ENCODE results near the gene ESPNL.

Gene ESPNL

GRCh38 chr2:238120463-238121298 is 20.5 kb downstream of the ESPNL start:
- TF ChIP-seq CTCF (IDR thresholded peaks at IDR 0.05; ENCODE audit: low read depth, low read length, missing control alignments): peak; percentile 41
- no peak overlapping the region for H3K4me3 ChIP-seq (ENCODE audit: low read depth, low read length)
- peaks cover 6% of the 10 kb centered on the region for H3K27me3 ChIP-seq (replicated peaks)
- H3K27ac ChIP-seq: no peak overlapping the region
- no peak for DNase-seq
- H3K36me3 ChIP-seq (replicated peaks): no peaks in the 10 kb centered on the region
- in situ Hi-C loops (cut with HindIII; ENCODE audit: low pct_ligation_motif_present, low sequenced_read_pairs): no loop called here

GRCh38 chr2:238121511-238122286 is 21.6 kb downstream of the ESPNL start:
- no peaks in the 10 kb centered on the region for H3K36me3 ChIP-seq (replicated peaks)
- no peak for DNase-seq
- H3K4me3 ChIP-seq (ENCODE audit: low read depth, low read length): no peak overlapping the region
- no peak overlapping the region for H3K27ac ChIP-seq
- no peak for TF ChIP-seq CTCF (IDR thresholded peaks at IDR 0.05; ENCODE audit: low read depth, low read length, missing control alignments)
- H3K27me3 ChIP-seq (replicated peaks): peaks cover 6% of the 10 kb centered on the region
- in situ Hi-C loops (cut with HindIII; ENCODE audit: low pct_ligation_motif_present, low sequenced_read_pairs): no loop called here

GRCh38 chr2:238122287-238123217 is 22.4 kb downstream of the ESPNL start:
- TF ChIP-seq CTCF (IDR thresholded peaks at IDR 0.05; ENCODE audit: low read depth, low read length, missing control alignments): no peak
- Histone ChIP-seq H3K27me3 (replicated peaks) (peaks cover 6% of the 10 kb centered on the region), H3K27ac (no peak overlapping the region), H3K4me3 (ENCODE audit: low read depth, low read length) (no peak overlapping the region), H3K36me3 (replicated peaks) (no peaks in the 10 kb centered on the region)
- DNase-seq: no peak
- in situ Hi-C loops (cut with HindIII; ENCODE audit: low pct_ligation_motif_present, low sequenced_read_pairs): no loop called here

GRCh38 chr2:238123218-238123971 is 23.3 kb downstream of the ESPNL start:
- no peak for DNase-seq
- Histone ChIP-seq H3K36me3 (replicated peaks) (no peaks in the 10 kb centered on the region), H3K27me3 (replicated peaks) (peaks cover 2% of the 10 kb centered on the region), H3K27ac (no peak overlapping the region), H3K4me3 (ENCODE audit: low read depth, low read length) (no peak overlapping the region)
- TF ChIP-seq CTCF (IDR thresholded peaks at IDR 0.05; ENCODE audit: low read depth, low read length, missing control alignments): no peak
- in situ Hi-C loops (cut with HindIII; ENCODE audit: low pct_ligation_motif_present, low sequenced_read_pairs): no loop called here

GRCh38 chr2:238123991-238124470 is 23.9 kb downstream of the ESPNL start:
- TF ChIP-seq CTCF (IDR thresholded peaks at IDR 0.05; ENCODE audit: low read depth, low read length, missing control alignments): no peak
- H3K27me3 ChIP-seq (replicated peaks): peaks cover 2% of the 10 kb centered on the region
- H3K27ac ChIP-seq: no peak overlapping the region
- in situ Hi-C loops (cut with HindIII; ENCODE audit: low pct_ligation_motif_present, low sequenced_read_pairs): no loop called here
- H3K4me3 ChIP-seq (ENCODE audit: low read depth, low read length): no peak overlapping the region
- H3K36me3 ChIP-seq (replicated peaks): no peaks in the 10 kb centered on the region
- no peak for DNase-seq

Measured in brain microvascular endothelial cell (primary cell).